NT2/D1 (cell line): ENCODE measurements around the gene PDE4B.
A peak's percentile ranks its signal among the peaks of the same experiment; 100 is the strongest.

ENCODE experiments used
- DNase-seq: peaks from one replicate; pipeline ENCODE4 v3.0.0-alpha.2; 2011; ENCODE audit warnings: low read depth, low spot score
- H3K27me3 ChIP-seq: 2 replicates; pipeline ENCODE4 v1.6.0; 2011; ENCODE audit warnings: mild to moderate bottlenecking; ENCODE audit not compliant: insufficient read length, insufficient read depth
- H3K36me3 ChIP-seq: 2 replicates; pipeline ENCODE4 v1.6.1; 2011; ENCODE audit warnings: mild to moderate bottlenecking, low read length, mixed read lengths; ENCODE audit not compliant: insufficient read depth, insufficient read length
- H3K4me1 ChIP-seq: 2 replicates; pipeline ENCODE4 v1.5.1; 2011; ENCODE audit not compliant: insufficient read depth, insufficient read length
- H3K4me3 ChIP-seq: 2 replicates; pipeline ENCODE4 v1.5.1; 2011; ENCODE audit warnings: low read depth; ENCODE audit not compliant: insufficient read length
- H3K9ac ChIP-seq: 2 replicates; pipeline ENCODE4 v1.6.0; 2011; ENCODE audit warnings: low read depth; ENCODE audit not compliant: insufficient read length
- H3K9me3 ChIP-seq: 2 replicates; pipeline ENCODE4 v1.5.1; 2011; ENCODE audit warnings: mild to moderate bottlenecking, low read length; ENCODE audit not compliant: insufficient read depth
- SUZ12 ChIP-seq: IDR thresholded peaks from 2 replicates; pipeline ENCODE4 v1.6.1; 2011; ENCODE audit not compliant: insufficient read length, insufficient read depth; ENCODE audit errors: extremely low read depth
- YY1 ChIP-seq: IDR thresholded peaks from 2 replicates; pipeline ENCODE4 v1.6.1; 2011; ENCODE audit not compliant: insufficient read length, insufficient read depth
- ZNF274 ChIP-seq: IDR thresholded peaks from 2 replicates; pipeline ENCODE4 v1.6.1; 2011; ENCODE audit warnings: mild to moderate bottlenecking, low read depth, low read length

The PDE4B gene

GRCh38 chr1:66248746-66249145 is 456.1 kb downstream of the PDE4B start:
- TF ChIP-seq YY1 = no peak
- TF ChIP-seq ZNF274 = no peak
- no peak for TF ChIP-seq SUZ12
- DNase-seq = no peak
- Histone ChIP-seq H3K9me3 (no peaks in the 10 kb centered on the region), H3K36me3 (no peaks in the 10 kb centered on the region), H3K4me1 (no peaks in the 10 kb centered on the region), H3K27me3 (no peaks in the 10 kb centered on the region), H3K4me3 (no peak overlapping the region), H3K9ac (no peak overlapping the region)

- DNase-seq = no peak
- Histone ChIP-seq H3K4me1 (no peaks in the 10 kb centered on the region), H3K4me3 (no peak overlapping the region), H3K36me3 (no peaks in the 10 kb centered on the region), H3K27me3 (no peaks in the 10 kb centered on the region), H3K9me3 (no peaks in the 10 kb centered on the region), H3K9ac (no peak overlapping the region)
- no peak for TF ChIP-seq ZNF274
- TF ChIP-seq YY1 = no peak
- no peak for TF ChIP-seq SUZ12
Observed at GRCh38 chr1:66250075-66250474, 457.4 kb downstream of the PDE4B start.

GRCh38 chr1:66250478-66250877 is 457.8 kb downstream of the PDE4B start:
- DNase-seq = no peak
- Histone ChIP-seq H3K9ac (no peak overlapping the region), H3K27me3 (no peaks in the 10 kb centered on the region), H3K36me3 (no peaks in the 10 kb centered on the region), H3K9me3 (no peaks in the 10 kb centered on the region), H3K4me1 (no peaks in the 10 kb centered on the region), H3K4me3 (no peak overlapping the region)
- no peak for TF ChIP-seq ZNF274
- TF ChIP-seq SUZ12 = no peak
- TF ChIP-seq YY1 = no peak

GRCh38 chr1:66251546-66251945 is 458.9 kb downstream of the PDE4B start:
- H3K36me3 ChIP-seq = no peaks in the 10 kb centered on the region
- no peaks in the 10 kb centered on the region for H3K4me1 ChIP-seq
- TF ChIP-seq ZNF274 = no peak
- TF ChIP-seq YY1 = no peak
- TF ChIP-seq SUZ12 = no peak
- no peak overlapping the region for H3K9ac ChIP-seq
- H3K9me3 ChIP-seq = no peaks in the 10 kb centered on the region
- DNase-seq = no peak
- H3K4me3 ChIP-seq = no peak overlapping the region
- H3K27me3 ChIP-seq = no peaks in the 10 kb centered on the region

GRCh38 chr1:66253330-66253921 is 460.7 kb downstream of the PDE4B start:
- DNase-seq = peak; percentile 35

GRCh38 chr1:66254785-66255184 is 462.1 kb downstream of the PDE4B start:
- DNase-seq = no peak
- Histone ChIP-seq H3K27me3 (no peaks in the 10 kb centered on the region), H3K36me3 (no peaks in the 10 kb centered on the region), H3K4me3 (no peak overlapping the region), H3K4me1 (no peaks in the 10 kb centered on the region), H3K9ac (no peak overlapping the region), H3K9me3 (no peaks in the 10 kb centered on the region)
- TF ChIP-seq YY1 (no peak), SUZ12 (no peak), ZNF274 (no peak)

More at GRCh38 chr1:66253330-66253921, 460.7 kb downstream of the PDE4B start:
- Histone ChIP-seq H3K9me3 (no peaks in the 10 kb centered on the region), H3K4me3 (no peak overlapping the region), H3K4me1 (no peaks in the 10 kb centered on the region), H3K36me3 (no peaks in the 10 kb centered on the region), H3K27me3 (no peaks in the 10 kb centered on the region), H3K9ac (no peak overlapping the region)
- TF ChIP-seq YY1 (no peak), SUZ12 (no peak)

GRCh38 chr1:66256629-66257572 is 464.2 kb downstream of the PDE4B start:
- no peaks in the 10 kb centered on the region for H3K27me3 ChIP-seq
- no peak overlapping the region for H3K9ac ChIP-seq
- H3K4me3 ChIP-seq = no peak overlapping the region
- no peak for DNase-seq
- TF ChIP-seq SUZ12 = no peak
- no peak for TF ChIP-seq ZNF274
- TF ChIP-seq YY1 = no peak
- no peaks in the 10 kb centered on the region for H3K4me1 ChIP-seq
- no peaks in the 10 kb centered on the region for H3K9me3 ChIP-seq
- H3K36me3 ChIP-seq = no peaks in the 10 kb centered on the region
